Right atrium auricular region (tissue), 2 donors: ENCODE data around the gene CSDE1. TPM values are rescaled to one million over a fixed set of nuclear protein-coding genes. Genes with fewer than 3 reads are reported as not detected.
"Not testable (repeated sequence)": the region's sequence is repeated elsewhere in the genome, so short reads cannot be mapped to it uniquely, and the experiment has no call there.

Experiments
- DNase-seq: peaks from one replicate; pipeline ENCODE4 v3.0.0-alpha.2; 2019; ENCODE audit warnings: low spot score
- H3K27ac ChIP-seq, 2 donors: fragments of 200-600 bp; sonication (generic); 1 replicate in 1 of 2; 2 replicates in 1 of 2; pipeline ENCODE4 v1.5.1; 2016 to 2019
- H3K27me3 ChIP-seq, 2 donors: fragments of 200-600 bp; sonication (generic); one replicate each; pipeline versions ENCODE4 v1.5.1 to v1.6.0; 2017 to 2019
- H3K36me3 ChIP-seq: fragments of 200-600 bp; sonication (generic); one replicate; pipeline ENCODE4 v1.5.1; 2016
- H3K4me1 ChIP-seq, 2 donors: fragments of 200-600 bp; sonication (generic); one replicate each; pipeline versions ENCODE4 v1.5.1 to v1.6.0; 2017 to 2019
- H3K4me3 ChIP-seq, 2 donors: fragments of 200-600 bp; sonication (generic); 1 replicate in 1 of 2; 2 replicates in 1 of 2; pipeline ENCODE4 v1.5.1; 2017 to 2019; ENCODE audit warnings: mild to moderate bottlenecking in 1 of 2, moderate library complexity in 1 of 2
- H3K9me3 ChIP-seq, 2 donors: fragments of 200-600 bp; sonication (generic); one replicate each; pipeline ENCODE4 v1.5.1; 2019
- total RNA-seq, 2 donors: library from RNA; depleted of rRNA; stranded (reverse); fragments of >200 nt; gene quantifications; one replicate each; pipeline ENCODE4 v1.1.0, GENCODE V29; 2016
- TF ChIP-seq, protein P1 (sequence below), 2 donors: fragments of 200-600 bp; sonication (generic); IDR thresholded peaks; one replicate each; pipeline ENCODE4 v1.5.1; 2019; ENCODE audit warnings: antibody characterized with exemption in 2 of 2

CSDE1 gene
- total RNA-seq = 1,000 to 10,000 TPM in 1 of 2 donors, 100 to 1,000 TPM in 1; 917 to 1,380 TPM

DNA sequence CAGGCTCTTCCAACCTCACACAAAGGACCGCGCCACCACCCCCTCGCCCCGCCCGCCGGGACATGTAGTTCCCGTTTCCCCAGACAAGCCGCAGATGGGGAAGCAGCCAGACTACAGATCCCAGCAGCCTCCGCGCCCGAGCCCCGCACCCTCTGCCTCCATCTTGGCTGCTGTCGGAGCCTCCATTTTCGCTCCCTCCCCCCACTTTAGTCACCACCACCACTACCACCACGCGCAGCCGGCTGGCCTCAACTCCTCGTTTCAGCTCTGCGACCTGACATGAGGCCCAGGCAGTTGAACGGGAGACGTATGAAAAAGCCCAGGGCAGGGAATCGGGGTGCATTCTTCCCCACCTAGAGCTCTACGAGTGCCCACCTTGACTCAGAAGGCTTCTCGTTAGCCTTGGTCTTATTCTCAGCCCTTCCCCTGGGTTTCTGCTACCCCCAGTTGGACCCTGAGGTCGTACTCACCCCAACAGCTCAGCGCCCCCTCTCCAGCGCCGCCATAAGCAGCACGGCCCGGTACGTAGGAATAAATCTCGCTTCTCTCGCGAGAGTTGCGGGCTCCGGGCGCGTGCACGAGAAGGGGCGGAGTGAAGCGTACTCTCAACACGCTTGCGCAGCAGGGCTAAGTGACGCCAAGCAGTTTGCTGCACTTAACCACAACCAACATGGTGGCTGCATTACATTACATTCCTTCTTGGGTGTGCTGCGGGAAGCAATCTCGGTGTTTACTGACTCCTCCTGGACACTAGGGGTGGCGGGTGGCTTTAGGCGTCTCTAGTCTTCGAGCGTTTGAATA, at the start of gene CSDE1:
CSDE1 (minus strand) TSS at position 530 of the 801 bp plus-strand sequence. CDS start 18,094 bp downstream, outside the sequence.
- H3K9me3 ChIP-seq = no peaks in the 10 kb centered on the region
- peak within 1 kb of the TSS; percentile 94 to 100 for H3K4me3 ChIP-seq
- H3K27me3 ChIP-seq = no peaks in the 10 kb centered on the region
- peak; percentile 97 for DNase-seq
- peaks cover 0 to 43% of the 10 kb centered on the region in 2 donors for H3K4me1 ChIP-seq
- H3K36me3 ChIP-seq = no peaks in the 10 kb centered on the region
- TF ChIP-seq, protein P1, sequence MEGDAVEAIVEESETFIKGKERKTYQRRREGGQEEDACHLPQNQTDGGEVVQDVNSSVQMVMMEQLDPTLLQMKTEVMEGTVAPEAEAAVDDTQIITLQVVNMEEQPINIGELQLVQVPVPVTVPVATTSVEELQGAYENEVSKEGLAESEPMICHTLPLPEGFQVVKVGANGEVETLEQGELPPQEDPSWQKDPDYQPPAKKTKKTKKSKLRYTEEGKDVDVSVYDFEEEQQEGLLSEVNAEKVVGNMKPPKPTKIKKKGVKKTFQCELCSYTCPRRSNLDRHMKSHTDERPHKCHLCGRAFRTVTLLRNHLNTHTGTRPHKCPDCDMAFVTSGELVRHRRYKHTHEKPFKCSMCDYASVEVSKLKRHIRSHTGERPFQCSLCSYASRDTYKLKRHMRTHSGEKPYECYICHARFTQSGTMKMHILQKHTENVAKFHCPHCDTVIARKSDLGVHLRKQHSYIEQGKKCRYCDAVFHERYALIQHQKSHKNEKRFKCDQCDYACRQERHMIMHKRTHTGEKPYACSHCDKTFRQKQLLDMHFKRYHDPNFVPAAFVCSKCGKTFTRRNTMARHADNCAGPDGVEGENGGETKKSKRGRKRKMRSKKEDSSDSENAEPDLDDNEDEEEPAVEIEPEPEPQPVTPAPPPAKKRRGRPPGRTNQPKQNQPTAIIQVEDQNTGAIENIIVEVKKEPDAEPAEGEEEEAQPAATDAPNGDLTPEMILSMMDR (IDR thresholded peaks at IDR 0.05) = peak; percentile 18 to 60
- peak within 1 kb of the TSS; percentile 100 for H3K27ac ChIP-seq

DNA sequence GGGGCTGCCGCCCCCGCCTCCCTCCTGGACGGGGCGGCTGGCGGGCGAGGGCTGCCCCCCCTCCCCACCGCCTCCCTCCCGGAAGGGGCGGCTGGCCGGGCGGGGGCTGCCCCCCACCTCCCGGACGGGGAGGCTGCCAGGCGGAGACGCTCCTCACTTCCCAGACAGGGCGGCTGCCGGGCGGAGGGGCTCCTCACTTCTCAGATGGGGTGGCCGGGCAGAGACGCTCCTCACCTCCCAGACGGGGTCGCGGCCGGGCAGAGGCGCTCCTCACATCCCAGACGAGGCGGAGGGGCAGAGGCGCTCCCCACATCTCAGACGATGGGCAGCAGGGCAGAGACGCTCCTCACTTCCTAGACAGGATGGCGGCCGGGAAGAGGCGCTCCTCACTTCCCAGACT, 46.7 kb upstream of the CSDE1 start:
- not testable (repeated sequence) for H3K4me1 ChIP-seq, H3K9me3 ChIP-seq, H3K36me3 ChIP-seq, H3K27me3 ChIP-seq, H3K27ac ChIP-seq, H3K4me3 ChIP-seq, DNase-seq

- no peak overlapping the region for H3K4me3 ChIP-seq
- H3K36me3 ChIP-seq = no peaks in the 10 kb centered on the region
- TF ChIP-seq, protein P1 (IDR thresholded peaks at IDR 0.05) = no peak
- H3K27me3 ChIP-seq = no peaks in the 10 kb centered on the region
- H3K4me1 ChIP-seq = no peaks in the 10 kb centered on the region
- no peak for DNase-seq
- no peaks in the 10 kb centered on the region for H3K9me3 ChIP-seq
- H3K27ac ChIP-seq = no peak overlapping the region
These were observed 45.2 kb upstream of the CSDE1 start for GRCh38 chr1:114803001-114803400.

DNA sequence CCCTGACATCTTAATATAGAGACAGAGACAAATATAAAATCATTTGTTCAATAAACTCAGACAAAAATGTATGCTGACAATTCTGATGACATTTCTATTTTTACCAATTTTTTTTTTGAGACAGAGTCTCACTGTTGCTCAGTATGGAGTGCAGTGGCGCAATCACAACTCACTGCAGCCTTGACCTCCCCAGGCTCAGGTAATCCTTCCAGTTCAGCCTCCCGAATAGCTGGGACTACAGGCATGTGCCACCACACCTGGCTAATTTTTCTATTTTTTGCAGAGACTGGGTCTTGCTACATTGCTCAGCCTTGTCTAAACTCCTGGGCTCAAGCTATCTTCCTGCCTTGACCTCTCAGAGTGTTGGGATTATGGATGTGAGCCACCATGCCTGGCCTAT, 36.3 kb upstream of the CSDE1 start:
- DNase-seq = no peak
- no peak overlapping the region for H3K4me3 ChIP-seq
- H3K36me3 ChIP-seq = no peaks in the 10 kb centered on the region
- H3K9me3 ChIP-seq = no peaks in the 10 kb centered on the region
- H3K27me3 ChIP-seq = no peaks in the 10 kb centered on the region
- TF ChIP-seq, protein P1 (IDR thresholded peaks at IDR 0.05) = no peak
- no peaks in the 10 kb centered on the region for H3K4me1 ChIP-seq
- H3K27ac ChIP-seq = no peak overlapping the region

- DNase-seq, H3K27me3 ChIP-seq, H3K9me3 ChIP-seq, H3K27ac ChIP-seq, H3K4me1 ChIP-seq, H3K4me3 ChIP-seq, H3K36me3 ChIP-seq: not testable (repeated sequence)
These were observed 32.8 kb upstream of the CSDE1 start for GRCh38 chr1:114790581-114790980.

GRCh38 chr1:114786440-114786839, 28.7 kb upstream of the CSDE1 start:
- not testable (repeated sequence) for H3K27me3 ChIP-seq, H3K36me3 ChIP-seq, H3K4me1 ChIP-seq, H3K9me3 ChIP-seq, DNase-seq, H3K27ac ChIP-seq, H3K4me3 ChIP-seq

GRCh38 chr1:114782476-114782875, 24.7 kb upstream of the CSDE1 start:
- Histone ChIP-seq H3K27me3 (no peaks in the 10 kb centered on the region), H3K36me3 (no peaks in the 10 kb centered on the region), H3K4me3 (no peak overlapping the region), H3K9me3 (no peaks in the 10 kb centered on the region), H3K27ac (no peak overlapping the region), H3K4me1 (peaks cover 0 to 13% of the 10 kb centered on the region in 2 donors)
- TF ChIP-seq, protein P1 (IDR thresholded peaks at IDR 0.05) = no peak
- no peak for DNase-seq
